HepG2 (cell line): ENCODE data around the gene ERF. TPM values are rescaled to one million over a fixed set of nuclear protein-coding genes. Genes with fewer than 3 reads are reported as not detected.

Source experiments
- CREM ChIP-seq, 2 experiments: sonication (generic) in 1 of 2; formaldehyde crosslinking in 1 of 2; IDR thresholded peaks; 2 replicates each; pipeline versions ENCODE4 v1.4.0 to v1.6.1; 2016 to 2020; ENCODE audit warnings: antibody characterized with exemption in 1 of 2, mild to moderate bottlenecking in 1 of 2, missing genetic modification reagents in 1 of 2
- EEA1 ChIP-seq: sonication (generic); formaldehyde crosslinking; IDR thresholded peaks from 2 replicates; pipeline ENCODE4 v1.5.1; 2020; ENCODE audit warnings: mild to moderate bottlenecking, missing genetic modification reagents, borderline replicate concordance
- KAT2B ChIP-seq: fragments of 150-350 bp; IDR thresholded peaks from 2 replicates; pipeline ENCODE4 v1.6.1; 2014; ENCODE audit warnings: low read depth, low read length, borderline replicate concordance
- MED13 ChIP-seq: sonication (generic); formaldehyde crosslinking; IDR thresholded peaks from 2 replicates; pipeline ENCODE4 v1.5.0; 2020; ENCODE audit warnings: missing genetic modification reagents
- NFE2L2 ChIP-seq: fragments of 150-350 bp; IDR thresholded peaks from 2 replicates; pipeline ENCODE4 v1.6.1; 2014; ENCODE audit warnings: low read length
- NFRKB ChIP-seq: fragments of 450-650 bp; IDR thresholded peaks from 2 replicates; pipeline ENCODE4 v1.6.1; 2017
- PHF20 ChIP-seq: sonication (generic); formaldehyde crosslinking; IDR thresholded peaks from 2 replicates; pipeline ENCODE4 v1.5.0; 2020; ENCODE audit warnings: mild to moderate bottlenecking, missing genetic modification reagents
- SALL1 ChIP-seq: sonication (generic); formaldehyde crosslinking; IDR thresholded peaks from 2 replicates; pipeline ENCODE4 v1.8.0; 2022; ENCODE audit warnings: mild to moderate bottlenecking, missing genetic modification reagents
- ZBTB1 ChIP-seq: sonication (generic); formaldehyde crosslinking; IDR thresholded peaks from 2 replicates; pipeline ENCODE4 v1.4.0; 2020; ENCODE audit warnings: missing genetic modification reagents, borderline replicate concordance
- ZFY ChIP-seq: sonication (generic); formaldehyde crosslinking; IDR thresholded peaks from 2 replicates; pipeline ENCODE4 v1.4.0; 2020; ENCODE audit warnings: missing genetic modification reagents
- ZNF121 ChIP-seq: sonication (generic); formaldehyde crosslinking; IDR thresholded peaks from 2 replicates; pipeline ENCODE4 v1.5.0; 2020; ENCODE audit warnings: mild to moderate bottlenecking, missing genetic modification reagents
- ZNF879 ChIP-seq: sonication (generic); formaldehyde crosslinking; IDR thresholded peaks from 2 replicates; pipeline ENCODE4 v1.8.1; 2023; ENCODE audit warnings: missing genetic modification reagents
- ZSCAN22 ChIP-seq: sonication (generic); formaldehyde crosslinking; IDR thresholded peaks from 2 replicates; pipeline ENCODE4 v1.4.0; 2020; ENCODE audit warnings: mild to moderate bottlenecking, missing genetic modification reagents
- polyA plus RNA-seq, 8 experiments: library from polyadenylated mRNA; depleted of rRNA in 3 of 8; stranded (reverse) in 7 of 8; unstranded in 1 of 8; fragments of >200 nt; fragmentation: Illumina TruSeq in 4 of 8; extraction: Trizol in 4 of 8; gene quantifications; 2 replicates each; pipeline versions ENCODE4 v1.2.1 to v1.2.3, GENCODE V29; 2011 to 2016; ENCODE audit warnings: low read depth in 4 of 8, missing spikeins in 1 of 8, mixed read lengths in 1 of 8; ENCODE audit not compliant: insufficient read depth in 1 of 8
- total RNA-seq, 5 experiments: library from RNA; depleted of rRNA; stranded (reverse); fragments of >200 nt; fragmentation: Illumina TruSeq; extraction: Trizol; gene quantifications; 2 replicates each; pipeline ENCODE4 v1.2.3, GENCODE V29; 2016; ENCODE audit warnings: low read depth in 1 of 5
- TF ChIP-seq, protein P1 (sequence below): sonication (generic); formaldehyde crosslinking; IDR thresholded peaks from 2 replicates; pipeline ENCODE4 v1.5.0; 2020; ENCODE audit warnings: mild to moderate bottlenecking, missing genetic modification reagents
- TF ChIP-seq, protein P2 (sequence below): IDR thresholded peaks from 2 replicates; pipeline ENCODE4 v1.6.1; 2012; ENCODE audit warnings: low read length, improper control_type of control experiment
- TF ChIP-seq, protein P3 (sequence below): sonication (generic); formaldehyde crosslinking; IDR thresholded peaks from 2 replicates; pipeline ENCODE4 v1.4.0; 2020; ENCODE audit warnings: mild to moderate bottlenecking, missing genetic modification reagents
- TF ChIP-seq, protein P4 (sequence below): IDR thresholded peaks from 2 replicates; pipeline ENCODE4 v1.6.1; 2016; ENCODE audit warnings: mild to moderate bottlenecking, missing biosample characterization, missing genetic modification reagents
- TF ChIP-seq, protein P5 (sequence below): sonication (generic); formaldehyde crosslinking; IDR thresholded peaks from 2 replicates; pipeline ENCODE4 v1.4.0; 2020; ENCODE audit warnings: missing genetic modification reagents

Gene ERF
- total and polyA plus RNA-seq, 2 of the 13 experiments (the other 11 are each of a cell fraction or from before 2014, with no cell fraction given) = 67.1 to 69.9 TPM

DNA sequence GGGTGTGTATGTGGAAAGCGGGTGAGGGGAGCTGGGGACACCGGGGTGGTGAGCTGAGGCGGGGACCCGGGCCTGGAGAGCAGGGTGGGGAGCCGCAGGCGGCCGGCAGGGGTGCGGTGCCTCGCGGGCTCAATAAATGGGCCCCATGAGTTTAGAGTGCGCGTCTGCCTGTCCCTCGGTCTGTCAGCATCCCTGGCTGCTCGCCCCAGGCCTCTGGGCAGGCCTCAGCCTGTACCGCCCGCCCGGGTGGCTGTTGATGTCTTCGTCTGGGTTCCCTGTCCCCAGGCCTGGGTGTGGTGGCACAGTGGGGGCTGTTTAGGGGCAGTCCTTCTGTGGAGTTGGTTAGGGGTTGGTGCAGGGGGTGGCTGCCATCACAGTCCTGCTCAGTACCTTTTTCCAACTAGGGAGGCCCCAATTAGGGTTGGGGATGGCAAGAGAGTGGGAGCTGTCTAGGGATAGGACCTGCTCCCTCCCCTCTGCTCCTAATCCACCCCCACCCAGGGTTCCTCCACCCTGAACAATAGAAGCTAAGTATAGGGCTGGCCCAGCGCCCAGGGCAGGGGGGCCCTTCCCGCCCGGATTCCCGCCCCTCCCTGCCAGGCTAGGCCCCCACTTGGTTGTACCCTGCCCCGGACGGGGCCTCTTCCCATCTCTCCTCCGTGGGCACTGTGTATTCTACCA is 26.4 kb upstream of the ERF start (continued):
- TF ChIP-seq, protein P1, sequence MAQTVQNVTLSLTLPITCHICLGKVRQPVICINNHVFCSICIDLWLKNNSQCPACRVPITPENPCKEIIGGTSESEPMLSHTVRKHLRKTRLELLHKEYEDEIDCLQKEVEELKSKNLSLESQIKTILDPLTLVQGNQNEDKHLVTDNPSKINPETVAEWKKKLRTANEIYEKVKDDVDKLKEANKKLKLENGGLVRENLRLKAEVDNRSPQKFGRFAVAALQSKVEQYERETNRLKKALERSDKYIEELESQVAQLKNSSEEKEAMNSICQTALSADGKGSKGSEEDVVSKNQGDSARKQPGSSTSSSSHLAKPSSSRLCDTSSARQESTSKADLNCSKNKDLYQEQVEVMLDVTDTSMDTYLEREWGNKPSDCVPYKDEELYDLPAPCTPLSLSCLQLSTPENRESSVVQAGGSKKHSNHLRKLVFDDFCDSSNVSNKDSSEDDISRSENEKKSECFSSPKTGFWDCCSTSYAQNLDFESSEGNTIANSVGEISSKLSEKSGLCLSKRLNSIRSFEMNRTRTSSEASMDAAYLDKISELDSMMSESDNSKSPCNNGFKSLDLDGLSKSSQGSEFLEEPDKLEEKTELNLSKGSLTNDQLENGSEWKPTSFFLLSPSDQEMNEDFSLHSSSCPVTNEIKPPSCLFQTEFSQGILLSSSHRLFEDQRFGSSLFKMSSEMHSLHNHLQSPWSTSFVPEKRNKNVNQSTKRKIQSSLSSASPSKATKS (CRISPR knock-in tag) = no peak
- TF ChIP-seq KAT2B (no peak), SALL1 (CRISPR knock-in tag) (no peak), ZFY (CRISPR knock-in tag) (peak; percentile 45), NFE2L2 (no peak), NFRKB (no peak), MED13 (CRISPR knock-in tag) (no peak), ZSCAN22 (CRISPR knock-in tag) (no peak), EEA1 (CRISPR knock-in tag) (no peak), ZBTB1 (no peak), CREM (IDR thresholded peaks at IDR 0.05) (peak; percentile 51; the same call in 1 of the 2 replicates), CREM (CRISPR knock-in tag; IDR thresholded peaks at IDR 0.05) (no peak), ZNF121 (CRISPR knock-in tag) (no peak), ZNF879 (CRISPR knock-in tag) (no peak), PHF20 (CRISPR knock-in tag) (no peak)
- TF ChIP-seq, protein P2, sequence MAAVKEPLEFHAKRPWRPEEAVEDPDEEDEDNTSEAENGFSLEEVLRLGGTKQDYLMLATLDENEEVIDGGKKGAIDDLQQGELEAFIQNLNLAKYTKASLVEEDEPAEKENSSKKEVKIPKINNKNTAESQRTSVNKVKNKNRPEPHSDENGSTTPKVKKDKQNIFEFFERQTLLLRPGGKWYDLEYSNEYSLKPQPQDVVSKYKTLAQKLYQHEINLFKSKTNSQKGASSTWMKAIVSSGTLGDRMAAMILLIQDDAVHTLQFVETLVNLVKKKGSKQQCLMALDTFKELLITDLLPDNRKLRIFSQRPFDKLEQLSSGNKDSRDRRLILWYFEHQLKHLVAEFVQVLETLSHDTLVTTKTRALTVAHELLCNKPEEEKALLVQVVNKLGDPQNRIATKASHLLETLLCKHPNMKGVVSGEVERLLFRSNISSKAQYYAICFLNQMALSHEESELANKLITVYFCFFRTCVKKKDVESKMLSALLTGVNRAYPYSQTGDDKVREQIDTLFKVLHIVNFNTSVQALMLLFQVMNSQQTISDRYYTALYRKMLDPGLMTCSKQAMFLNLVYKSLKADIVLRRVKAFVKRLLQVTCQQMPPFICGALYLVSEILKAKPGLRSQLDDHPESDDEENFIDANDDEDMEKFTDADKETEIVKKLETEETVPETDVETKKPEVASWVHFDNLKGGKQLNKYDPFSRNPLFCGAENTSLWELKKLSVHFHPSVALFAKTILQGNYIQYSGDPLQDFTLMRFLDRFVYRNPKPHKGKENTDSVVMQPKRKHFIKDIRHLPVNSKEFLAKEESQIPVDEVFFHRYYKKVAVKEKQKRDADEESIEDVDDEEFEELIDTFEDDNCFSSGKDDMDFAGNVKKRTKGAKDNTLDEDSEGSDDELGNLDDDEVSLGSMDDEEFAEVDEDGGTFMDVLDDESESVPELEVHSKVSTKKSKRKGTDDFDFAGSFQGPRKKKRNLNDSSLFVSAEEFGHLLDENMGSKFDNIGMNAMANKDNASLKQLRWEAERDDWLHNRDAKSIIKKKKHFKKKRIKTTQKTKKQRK = no peak
- TF ChIP-seq, protein P3, sequence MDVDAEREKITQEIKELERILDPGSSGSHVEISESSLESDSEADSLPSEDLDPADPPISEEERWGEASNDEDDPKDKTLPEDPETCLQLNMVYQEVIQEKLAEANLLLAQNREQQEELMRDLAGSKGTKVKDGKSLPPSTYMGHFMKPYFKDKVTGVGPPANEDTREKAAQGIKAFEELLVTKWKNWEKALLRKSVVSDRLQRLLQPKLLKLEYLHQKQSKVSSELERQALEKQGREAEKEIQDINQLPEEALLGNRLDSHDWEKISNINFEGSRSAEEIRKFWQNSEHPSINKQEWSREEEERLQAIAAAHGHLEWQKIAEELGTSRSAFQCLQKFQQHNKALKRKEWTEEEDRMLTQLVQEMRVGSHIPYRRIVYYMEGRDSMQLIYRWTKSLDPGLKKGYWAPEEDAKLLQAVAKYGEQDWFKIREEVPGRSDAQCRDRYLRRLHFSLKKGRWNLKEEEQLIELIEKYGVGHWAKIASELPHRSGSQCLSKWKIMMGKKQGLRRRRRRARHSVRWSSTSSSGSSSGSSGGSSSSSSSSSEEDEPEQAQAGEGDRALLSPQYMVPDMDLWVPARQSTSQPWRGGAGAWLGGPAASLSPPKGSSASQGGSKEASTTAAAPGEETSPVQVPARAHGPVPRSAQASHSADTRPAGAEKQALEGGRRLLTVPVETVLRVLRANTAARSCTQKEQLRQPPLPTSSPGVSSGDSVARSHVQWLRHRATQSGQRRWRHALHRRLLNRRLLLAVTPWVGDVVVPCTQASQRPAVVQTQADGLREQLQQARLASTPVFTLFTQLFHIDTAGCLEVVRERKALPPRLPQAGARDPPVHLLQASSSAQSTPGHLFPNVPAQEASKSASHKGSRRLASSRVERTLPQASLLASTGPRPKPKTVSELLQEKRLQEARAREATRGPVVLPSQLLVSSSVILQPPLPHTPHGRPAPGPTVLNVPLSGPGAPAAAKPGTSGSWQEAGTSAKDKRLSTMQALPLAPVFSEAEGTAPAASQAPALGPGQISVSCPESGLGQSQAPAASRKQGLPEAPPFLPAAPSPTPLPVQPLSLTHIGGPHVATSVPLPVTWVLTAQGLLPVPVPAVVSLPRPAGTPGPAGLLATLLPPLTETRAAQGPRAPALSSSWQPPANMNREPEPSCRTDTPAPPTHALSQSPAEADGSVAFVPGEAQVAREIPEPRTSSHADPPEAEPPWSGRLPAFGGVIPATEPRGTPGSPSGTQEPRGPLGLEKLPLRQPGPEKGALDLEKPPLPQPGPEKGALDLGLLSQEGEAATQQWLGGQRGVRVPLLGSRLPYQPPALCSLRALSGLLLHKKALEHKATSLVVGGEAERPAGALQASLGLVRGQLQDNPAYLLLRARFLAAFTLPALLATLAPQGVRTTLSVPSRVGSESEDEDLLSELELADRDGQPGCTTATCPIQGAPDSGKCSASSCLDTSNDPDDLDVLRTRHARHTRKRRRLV = 0 out of 2 replicates have a peak, but pooled peaks have one; percentile 36
- TF ChIP-seq, protein P4, sequence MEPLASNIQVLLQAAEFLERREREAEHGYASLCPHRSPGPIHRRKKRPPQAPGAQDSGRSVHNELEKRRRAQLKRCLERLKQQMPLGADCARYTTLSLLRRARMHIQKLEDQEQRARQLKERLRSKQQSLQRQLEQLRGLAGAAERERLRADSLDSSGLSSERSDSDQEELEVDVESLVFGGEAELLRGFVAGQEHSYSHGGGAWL (CRISPR knock-in tag) = no peak
- TF ChIP-seq, protein P5, sequence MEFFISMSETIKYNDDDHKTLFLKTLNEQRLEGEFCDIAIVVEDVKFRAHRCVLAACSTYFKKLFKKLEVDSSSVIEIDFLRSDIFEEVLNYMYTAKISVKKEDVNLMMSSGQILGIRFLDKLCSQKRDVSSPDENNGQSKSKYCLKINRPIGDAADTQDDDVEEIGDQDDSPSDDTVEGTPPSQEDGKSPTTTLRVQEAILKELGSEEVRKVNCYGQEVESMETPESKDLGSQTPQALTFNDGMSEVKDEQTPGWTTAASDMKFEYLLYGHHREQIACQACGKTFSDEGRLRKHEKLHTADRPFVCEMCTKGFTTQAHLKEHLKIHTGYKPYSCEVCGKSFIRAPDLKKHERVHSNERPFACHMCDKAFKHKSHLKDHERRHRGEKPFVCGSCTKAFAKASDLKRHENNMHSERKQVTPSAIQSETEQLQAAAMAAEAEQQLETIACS (CRISPR knock-in tag) = peak; percentile 38; the same call in 1 of the 2 replicates
